Vagina (tissue), 2 donors: ENCODE data around the gene PLEKHD1.

Experiments
- CTCF ChIP-seq, 3 experiments: fragments of 450-650 bp in 2 of 3; fragments of 200-600 bp in 1 of 3; sonication (generic) in 1 of 3; IDR thresholded peaks; one replicate each; pipeline ENCODE4 v1.5.1; 2017 to 2019; ENCODE audit warnings: antibody characterized with exemption in 3 of 3, mild to moderate bottlenecking in 2 of 3, moderate library complexity in 2 of 3
- POLR2A ChIP-seq, 2 donors: fragments of 450-650 bp; IDR thresholded peaks; one replicate each; pipeline ENCODE4 v1.6.1; 2017; ENCODE audit warnings: antibody characterized with exemption in 2 of 2, mild to moderate bottlenecking in 2 of 2, moderate library complexity in 2 of 2
- POLR2AphosphoS5 ChIP-seq, 2 donors: sonication (generic); formaldehyde crosslinking; IDR thresholded peaks; one replicate each; pipeline ENCODE4 v1.9.0; 2017; ENCODE audit warnings: antibody characterized with exemption in 2 of 2, mild to moderate bottlenecking in 2 of 2, low read depth in 1 of 2; ENCODE audit not compliant: insufficient read depth in 1 of 2

GRCh38 chr14:69484444-69485314 is at the start of gene PLEKHD1:
- TF ChIP-seq CTCF (IDR thresholded peaks at IDR 0.05), result no peak
- no peak for TF ChIP-seq POLR2A (IDR thresholded peaks at IDR 0.05)
- TF ChIP-seq POLR2AphosphoS5 (IDR thresholded peaks at IDR 0.05; ENCODE audit: insufficient read depth in 1 of 2, low read depth in 1 of 2), result no peak
